IMR-90 (cell line): Measurements from ENCODE around the gene GGT1.
"Not testable (repeated sequence)": the region's sequence is repeated elsewhere in the genome, so short reads cannot be mapped to it uniquely, and the experiment has no call there.

ENCODE experiments used
- CTCF ChIP-seq: conservative IDR thresholded peaks from 2 replicates; pipeline ENCODE4 v1.5.1; 2012; ENCODE audit warnings: mild to moderate bottlenecking, low read depth, low read length, improper control_type of control experiment
- POLR2A ChIP-seq: IDR thresholded peaks from 2 replicates; pipeline ENCODE4 v1.6.1; 2012; ENCODE audit warnings: mild to moderate bottlenecking, low read depth, low read length
- RFX5 ChIP-seq: IDR thresholded peaks from 2 replicates; pipeline ENCODE4 v1.8.0; 2012; ENCODE audit warnings: low read depth, mild to moderate bottlenecking, low read length, moderate library complexity
- TF ChIP-seq, protein P1 (sequence below): fragments of 150-350 bp; IDR thresholded peaks from 2 replicates; pipeline ENCODE4 v1.6.1; 2016; ENCODE audit warnings: low read depth, mild to moderate bottlenecking, low read length, moderate library complexity, borderline replicate concordance

- TF ChIP-seq RFX5, CTCF, POLR2A: not testable (repeated sequence)
- TF ChIP-seq, protein P1, sequence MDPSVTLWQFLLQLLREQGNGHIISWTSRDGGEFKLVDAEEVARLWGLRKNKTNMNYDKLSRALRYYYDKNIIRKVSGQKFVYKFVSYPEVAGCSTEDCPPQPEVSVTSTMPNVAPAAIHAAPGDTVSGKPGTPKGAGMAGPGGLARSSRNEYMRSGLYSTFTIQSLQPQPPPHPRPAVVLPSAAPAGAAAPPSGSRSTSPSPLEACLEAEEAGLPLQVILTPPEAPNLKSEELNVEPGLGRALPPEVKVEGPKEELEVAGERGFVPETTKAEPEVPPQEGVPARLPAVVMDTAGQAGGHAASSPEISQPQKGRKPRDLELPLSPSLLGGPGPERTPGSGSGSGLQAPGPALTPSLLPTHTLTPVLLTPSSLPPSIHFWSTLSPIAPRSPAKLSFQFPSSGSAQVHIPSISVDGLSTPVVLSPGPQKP, result not testable (repeated sequence)
Observed at GRCh38 chr22:24636513-24636912, 33.5 kb downstream of the GGT1 start.
